Ascending aorta (tissue), 2 donors: Measurements from ENCODE around the gene FREY1. TPM values are rescaled to one million over a fixed set of nuclear protein-coding genes. Genes with fewer than 3 reads are reported as not detected.

Experiments used
- DNase-seq, 2 donors: peaks; one replicate each; pipeline ENCODE4 v3.0.0-alpha.2; 2019; ENCODE audit warnings: low spot score in 2 of 2
- H3K27ac ChIP-seq, 2 donors: fragments of 200-600 bp; sonication (generic); one replicate each; pipeline ENCODE4 v1.5.1; 2016 to 2017; ENCODE audit warnings: mild to moderate bottlenecking in 1 of 2
- H3K27me3 ChIP-seq: fragments of 200-600 bp; sonication (generic); one replicate; pipeline ENCODE4 v1.5.1; 2017
- H3K36me3 ChIP-seq, 2 donors: fragments of 200-600 bp; sonication (generic); one replicate each; pipeline ENCODE4 v1.5.1; 2016
- H3K4me1 ChIP-seq, 2 donors: fragments of 200-600 bp; sonication (generic); one replicate each; pipeline ENCODE4 v1.5.1; 2016 to 2017; ENCODE audit warnings: mild to moderate bottlenecking in 1 of 2
- H3K4me3 ChIP-seq, 2 donors: fragments of 200-600 bp; sonication (generic); one replicate each; pipeline ENCODE4 v1.5.1; 2016 to 2017; ENCODE audit warnings: mild to moderate bottlenecking in 1 of 2
- H3K9me3 ChIP-seq, 2 donors: fragments of 200-600 bp; sonication (generic); one replicate each; pipeline ENCODE4 v1.5.1; 2016
- CTCF ChIP-seq, 3 experiments: fragments of 200-600 bp in 2 of 3; fragments of 450-650 bp in 1 of 3; sonication (generic) in 2 of 3; IDR thresholded peaks; one replicate each; pipeline ENCODE4 v1.5.1; 2016 to 2019; ENCODE audit warnings: antibody characterized with exemption in 3 of 3, mild to moderate bottlenecking in 1 of 3, moderate library complexity in 1 of 3
- intact Hi-C: fragments of 100-400 bp; cut with DNase I; formaldehyde crosslinking; loops from one replicate; pipeline ENCODE4 v1.15.1; 2023
- total RNA-seq: library from RNA; depleted of rRNA; stranded (reverse); fragments of >200 nt; gene quantifications from one replicate; pipeline ENCODE4 v1.1.0, GENCODE V29; 2016

The FREY1 gene
- total RNA-seq, 1 donor from 2014 or later: not detected

GRCh38 chr11:45931739-45932138 lies 24.7 kb upstream of the FREY1 start:
- Histone ChIP-seq H3K9me3 (no peaks in the 10 kb centered on the region), H3K27ac (no peak overlapping the region), H3K27me3 (no peaks in the 10 kb centered on the region), H3K4me3 (no peak overlapping the region), H3K4me1 (no peaks in the 10 kb centered on the region), H3K36me3 (peaks cover 38 to 44% of the 10 kb centered on the region in 2 donors)
- no peak for DNase-seq
- no peak for TF ChIP-seq CTCF (IDR thresholded peaks at IDR 0.05)
- intact Hi-C loops: no loop called here

- no peaks in the 10 kb centered on the region for H3K27me3 ChIP-seq
- H3K36me3 ChIP-seq: peaks cover 38% of the 10 kb centered on the region in 2 donors
- intact Hi-C loops: no loop called here
- H3K9me3 ChIP-seq: no peaks in the 10 kb centered on the region
- no peak for DNase-seq
- TF ChIP-seq CTCF (IDR thresholded peaks at IDR 0.05): no peak
- H3K4me1 ChIP-seq: no peaks in the 10 kb centered on the region
- H3K4me3 ChIP-seq: no peak overlapping the region
- H3K27ac ChIP-seq: no peak overlapping the region
These were observed 24.0 kb upstream of the FREY1 start for GRCh38 chr11:45930951-45931570.

GRCh38 chr11:45930031-45930794 lies 23.1 kb upstream of the FREY1 start:
- Histone ChIP-seq H3K4me1 (no peaks in the 10 kb centered on the region), H3K27ac (no peak overlapping the region), H3K4me3 (no peak overlapping the region), H3K36me3 (peaks cover 29% of the 10 kb centered on the region in 2 donors), H3K27me3 (no peaks in the 10 kb centered on the region), H3K9me3 (no peaks in the 10 kb centered on the region)
- TF ChIP-seq CTCF (IDR thresholded peaks at IDR 0.05): no peak
- DNase-seq: no peak
- intact Hi-C loops: no loop called here

- Histone ChIP-seq H3K4me1 (no peaks in the 10 kb centered on the region), H3K4me3 (no peak overlapping the region), H3K27ac (no peak overlapping the region), H3K9me3 (no peaks in the 10 kb centered on the region), H3K27me3 (no peaks in the 10 kb centered on the region), H3K36me3 (peaks cover 23% of the 10 kb centered on the region in 2 donors)
- TF ChIP-seq CTCF (IDR thresholded peaks at IDR 0.05): no peak
- DNase-seq: no peak
- intact Hi-C loops: no loop called here
These were observed 22.5 kb upstream of the FREY1 start for GRCh38 chr11:45929486-45930030.

- Histone ChIP-seq H3K9me3 (no peaks in the 10 kb centered on the region), H3K27me3 (no peaks in the 10 kb centered on the region), H3K36me3 (peaks cover 14% of the 10 kb centered on the region in 2 donors), H3K27ac (no peak overlapping the region), H3K4me1 (no peaks in the 10 kb centered on the region), H3K4me3 (no peak overlapping the region)
- no peak for DNase-seq
- intact Hi-C loops: no loop called here
- TF ChIP-seq CTCF (IDR thresholded peaks at IDR 0.05): no peak
These were observed 21.6 kb upstream of the FREY1 start for GRCh38 chr11:45928535-45929215.
